ENCODE results near the gene BCKDK. TPM values are rescaled to one million over a fixed set of nuclear protein-coding genes. Genes with fewer than 3 reads are reported as not detected.

Gene BCKDK
- total and polyA plus RNA-seq, 4 donors: 16.2 to 61.8 (median 33.9) TPM

DNA sequence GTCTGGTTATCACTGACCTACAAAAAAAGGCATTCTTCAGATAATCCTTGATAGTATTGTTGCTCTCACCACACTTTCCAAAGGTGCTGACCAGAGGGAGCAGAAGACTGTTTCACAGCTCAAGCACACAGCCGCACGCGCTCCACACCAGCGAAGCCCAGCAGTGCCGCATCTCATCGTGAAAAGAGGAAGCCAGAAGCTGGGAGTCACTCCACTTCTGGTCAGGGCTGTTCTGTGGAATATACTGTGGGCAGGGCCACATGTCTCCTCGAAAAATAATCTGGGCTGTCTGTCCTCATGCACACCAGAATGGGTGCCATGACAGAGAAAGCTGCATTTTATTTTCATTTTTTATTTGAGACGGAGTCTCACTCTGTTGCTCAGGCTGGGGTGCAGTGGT is 49.0 kb downstream of the BCKDK start:
- TF ChIP-seq, protein P1, sequence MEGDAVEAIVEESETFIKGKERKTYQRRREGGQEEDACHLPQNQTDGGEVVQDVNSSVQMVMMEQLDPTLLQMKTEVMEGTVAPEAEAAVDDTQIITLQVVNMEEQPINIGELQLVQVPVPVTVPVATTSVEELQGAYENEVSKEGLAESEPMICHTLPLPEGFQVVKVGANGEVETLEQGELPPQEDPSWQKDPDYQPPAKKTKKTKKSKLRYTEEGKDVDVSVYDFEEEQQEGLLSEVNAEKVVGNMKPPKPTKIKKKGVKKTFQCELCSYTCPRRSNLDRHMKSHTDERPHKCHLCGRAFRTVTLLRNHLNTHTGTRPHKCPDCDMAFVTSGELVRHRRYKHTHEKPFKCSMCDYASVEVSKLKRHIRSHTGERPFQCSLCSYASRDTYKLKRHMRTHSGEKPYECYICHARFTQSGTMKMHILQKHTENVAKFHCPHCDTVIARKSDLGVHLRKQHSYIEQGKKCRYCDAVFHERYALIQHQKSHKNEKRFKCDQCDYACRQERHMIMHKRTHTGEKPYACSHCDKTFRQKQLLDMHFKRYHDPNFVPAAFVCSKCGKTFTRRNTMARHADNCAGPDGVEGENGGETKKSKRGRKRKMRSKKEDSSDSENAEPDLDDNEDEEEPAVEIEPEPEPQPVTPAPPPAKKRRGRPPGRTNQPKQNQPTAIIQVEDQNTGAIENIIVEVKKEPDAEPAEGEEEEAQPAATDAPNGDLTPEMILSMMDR (IDR thresholded peaks at IDR 0.05; ENCODE audit: control extremely low read depth, extremely low read depth): no peak
- no peak for DNase-seq
- 23 to 27% methylated on average over 8 of the region's 8 CpGs for WGBS, 2 donors

More for the DNA sequence above, 49.0 kb downstream of the BCKDK start:
- no peaks in the 10 kb centered on the region for H3K36me3 ChIP-seq (ENCODE audit: control insufficient read depth in 4 of 4, insufficient read depth in 4 of 4, low read length in 4 of 4)
- no peaks in the 10 kb centered on the region for H3K4me1 ChIP-seq (ENCODE audit: control insufficient read depth in 5 of 5, insufficient read depth in 5 of 5, low read length in 5 of 5)
- no peaks in the 10 kb centered on the region for H3K9me3 ChIP-seq (ENCODE audit: control insufficient read depth in 4 of 4, insufficient read depth in 3 of 4, low read length in 3 of 4)
- H3K9ac ChIP-seq (ENCODE audit: insufficient read depth in 1 of 2, low read length in 2 of 2): no peak overlapping the region
- ATAC-seq (ENCODE audit: insufficient read depth, low FRiP score): no peak
- no peak overlapping the region for H3K4me3 ChIP-seq
- no peak overlapping the region for H3K27ac ChIP-seq (ENCODE audit: low read depth in 1 of 2, low read length in 1 of 2)
- no peaks in the 10 kb centered on the region for H3K27me3 ChIP-seq (ENCODE audit: control insufficient read depth in 3 of 3, insufficient read depth in 3 of 3, low read length in 2 of 3)

Other genes starting within 250 kb of the BCKDK start
- 10 to 100 TPM; 25.7 to 30.9 TPM for gene BCL7C, start 214.3 kb upstream of the BCKDK start, total RNA-seq
- 10 to 100 TPM; 18.2 to 51.8 TPM for gene BCL7C, start 214.3 kb upstream of the BCKDK start, polyA plus RNA-seq
- 1 to 10 TPM; 4.7 to 9.8 TPM for gene CTF1, start 211.8 kb upstream of the BCKDK start, total RNA-seq
- 1 to 10 TPM; 3.3 to 5.6 TPM for gene CTF1, start 211.8 kb upstream of the BCKDK start, polyA plus RNA-seq
- gene FBXL19, start 184.8 kb upstream of the BCKDK start, total RNA-seq: 10 to 100 TPM; 10.6 to 17.3 TPM
- 10 to 100 TPM; 10.3 to 15.8 TPM for gene FBXL19, start 184.8 kb upstream of the BCKDK start, polyA plus RNA-seq
- gene ORAI3, start 159.3 kb upstream of the BCKDK start, total RNA-seq: 10 to 100 TPM; 23.9 to 27.4 TPM
- gene ORAI3, start 159.3 kb upstream of the BCKDK start, polyA plus RNA-seq: 10 to 100 TPM; 20.2 to 23.3 TPM
- 10 to 100 TPM in 1 of 2 donors, 1 to 10 TPM in 1; 7.4 to 22.0 TPM for gene SETD1A, start 150.6 kb upstream of the BCKDK start, total RNA-seq
- 10 to 100 TPM in 1 of 2 donors, 1 to 10 TPM in 1; 8.7 to 13.1 TPM for gene SETD1A, start 150.6 kb upstream of the BCKDK start, polyA plus RNA-seq
- 10 to 100 TPM in 1 of 2 donors, 1 to 10 TPM in 1; 6.2 to 34.5 TPM for gene HSD3B7, start 123.2 kb upstream of the BCKDK start, total RNA-seq
- 10 to 100 TPM; 20.2 to 21.1 TPM for gene HSD3B7, start 123.2 kb upstream of the BCKDK start, polyA plus RNA-seq
- under 1 TPM; 0.17 to 0.64 TPM for gene STX1B, start 97.7 kb upstream of the BCKDK start, total RNA-seq
- under 1 TPM; 0.33 to 0.49 TPM for gene STX1B, start 97.7 kb upstream of the BCKDK start, polyA plus RNA-seq
- 10 to 100 TPM; 41.6 to 81.1 TPM for gene STX4, start 74.8 kb upstream of the BCKDK start, total RNA-seq
- gene STX4, start 74.8 kb upstream of the BCKDK start, polyA plus RNA-seq: 10 to 100 TPM; 90.4 to 98.3 TPM
- 10 to 100 TPM in 1 of 2 donors, 1 to 10 TPM in 1; 4.0 to 13.2 TPM for gene ZNF668, start 34.1 kb upstream of the BCKDK start, total RNA-seq
- gene ZNF668, start 34.1 kb upstream of the BCKDK start, polyA plus RNA-seq: 10 to 100 TPM; 10.7 TPM
- gene ZNF646, start 34.0 kb upstream of the BCKDK start, total RNA-seq: 10 to 100 TPM; 12.7 to 20.5 TPM
- 10 to 100 TPM in 1 of 2 donors, 1 to 10 TPM in 1; 8.4 to 12.2 TPM for gene ZNF646, start 34.0 kb upstream of the BCKDK start, polyA plus RNA-seq
- gene PRSS53, start 19.4 kb upstream of the BCKDK start, total RNA-seq: 1 to 10 TPM; 1.4 to 2.2 TPM
- gene PRSS53, start 19.4 kb upstream of the BCKDK start, polyA plus RNA-seq: 1 to 10 TPM; 1.6 to 2.3 TPM
- gene VKORC1, start 13.6 kb upstream of the BCKDK start, total RNA-seq: 10 to 100 TPM; 49.4 to 74.3 TPM
- 100 to 1,000 TPM in 1 of 2 donors, 10 to 100 TPM in 1; 66.8 to 118 TPM for gene VKORC1, start 13.6 kb upstream of the BCKDK start, polyA plus RNA-seq
- 10 to 100 TPM; 53.0 to 68.2 TPM for gene KAT8, start 9.3 kb downstream of the BCKDK start, total RNA-seq
- gene KAT8, start 9.3 kb downstream of the BCKDK start, polyA plus RNA-seq: 10 to 100 TPM; 53.5 to 73.2 TPM
- 100 to 1,000 TPM in 1 of 2 donors, 10 to 100 TPM in 1; 84.4 to 127 TPM for gene PRSS8, start 27.3 kb downstream of the BCKDK start, total RNA-seq
- gene PRSS8, start 27.3 kb downstream of the BCKDK start, polyA plus RNA-seq: 10 to 100 TPM; 83.2 to 95.3 TPM
- gene PRSS36, start 41.7 kb downstream of the BCKDK start, total RNA-seq: 1 to 10 TPM in 1 of 2 donors, under 1 TPM in 1; 0.43 to 4.2 TPM
- gene PRSS36, start 41.7 kb downstream of the BCKDK start, polyA plus RNA-seq: 1 to 10 TPM; 2.6 to 3.6 TPM
- gene FUS, start 71.8 kb downstream of the BCKDK start, total RNA-seq: 100 to 1,000 TPM; 110 to 272 TPM
- 100 to 1,000 TPM; 237 to 248 TPM for gene FUS, start 71.8 kb downstream of the BCKDK start, polyA plus RNA-seq
- 10 to 100 TPM; 24.1 to 77.8 TPM for gene PYCARD, start 94.4 kb downstream of the BCKDK start, total RNA-seq
- gene PYCARD, start 94.4 kb downstream of the BCKDK start, polyA plus RNA-seq: 100 to 1,000 TPM in 1 of 2 donors, 10 to 100 TPM in 1; 62.3 to 119 TPM
- under 1 TPM in 1 of 2 donors, not detected in 1; 0.09 TPM for gene TRIM72, start 105.7 kb downstream of the BCKDK start, total RNA-seq
- gene TRIM72, start 105.7 kb downstream of the BCKDK start, polyA plus RNA-seq: under 1 TPM; 0.02 to 0.03 TPM
- gene PYDC1, start 108.7 kb downstream of the BCKDK start, total RNA-seq: not detected
- gene PYDC1, start 108.7 kb downstream of the BCKDK start, polyA plus RNA-seq: not detected
- gene ITGAM, start 151.6 kb downstream of the BCKDK start, total RNA-seq: 10 to 100 TPM; 11.0 to 56.2 TPM
- 10 to 100 TPM in 1 of 2 donors, 1 to 10 TPM in 1; 9.2 to 84.0 TPM for gene ITGAM, start 151.6 kb downstream of the BCKDK start, polyA plus RNA-seq
- 100 to 1,000 TPM in 1 of 2 donors, 10 to 100 TPM in 1; 38.1 to 134 TPM for gene ITGAX, start 246.8 kb downstream of the BCKDK start, total RNA-seq
- gene ITGAX, start 246.8 kb downstream of the BCKDK start, polyA plus RNA-seq: 100 to 1,000 TPM in 1 of 2 donors, 10 to 100 TPM in 1; 93.1 to 148 TPM

Measured in lung (tissue), 12 donors.